HG03064 (cell line): ENCODE data around the gene ARMC7.
A peak's percentile ranks its signal among the peaks of the same experiment; 100 is the strongest.
"Not testable (repeated sequence)": the region's sequence is repeated elsewhere in the genome, so short reads cannot be mapped to it uniquely, and the experiment has no call there.

Source experiments
- ATAC-seq: cut with Tn5 transposase; IDR thresholded peaks from one replicate; pipeline ENCODE4 v1.9.1; 2021; ENCODE audit warnings: low read depth; ENCODE audit not compliant: unreplicated experiment

The ARMC7 gene

GRCh38 chr17:75151930-75152329 is 42.2 kb downstream of the ARMC7 start:
- ATAC-seq: no peak

GRCh38 chr17:75152523-75152921 is 42.8 kb downstream of the ARMC7 start:
- ATAC-seq: no peak

GRCh38 chr17:75152922-75153779 is 43.4 kb downstream of the ARMC7 start:
- ATAC-seq: no peak

- peak; percentile 9 for ATAC-seq
Observed at GRCh38 chr17:75153780-75154194, 44.0 kb downstream of the ARMC7 start.

GRCh38 chr17:75154195-75155106 is 44.7 kb downstream of the ARMC7 start, which contains the start of gene JPT1:
JPT1 (minus strand) TSS chr17:75154512; CDS start chr17:75154397, 115 bp downstream.
- peak; percentile 91 for ATAC-seq

GRCh38 chr17:75155191-75155601 is 45.4 kb downstream of the ARMC7 start:
- no peak for ATAC-seq

- ATAC-seq: not testable (repeated sequence)
Observed at GRCh38 chr17:75158480-75158879, 48.7 kb downstream of the ARMC7 start.

GRCh38 chr17:75159196-75160031 is 49.6 kb downstream of the ARMC7 start:
- ATAC-seq: no peak

- no peak for ATAC-seq
Observed at GRCh38 chr17:75160211-75160610, 50.4 kb downstream of the ARMC7 start.

GRCh38 chr17:75163074-75163473 is 53.3 kb downstream of the ARMC7 start:
- ATAC-seq: no peak

- not testable (repeated sequence) for ATAC-seq
Observed at GRCh38 chr17:75164606-75165005, 54.8 kb downstream of the ARMC7 start.

- ATAC-seq: no peak
Observed at GRCh38 chr17:75168998-75169397, 59.2 kb downstream of the ARMC7 start.

- ATAC-seq: no peak
Observed at GRCh38 chr17:75173526-75173925, 63.8 kb downstream of the ARMC7 start.

GRCh38 chr17:75174996-75175395 is 65.2 kb downstream of the ARMC7 start:
- ATAC-seq: no peak

- no peak for ATAC-seq
Observed at GRCh38 chr17:75176625-75177024, 66.9 kb downstream of the ARMC7 start.

GRCh38 chr17:75178453-75178852 is 68.7 kb downstream of the ARMC7 start:
- no peak for ATAC-seq
